A172 (cell line): Measurements from ENCODE around the gene SPRED1. TPM values are rescaled to one million over a fixed set of nuclear protein-coding genes. Genes with fewer than 3 reads are reported as not detected.
A peak's percentile ranks its signal among the peaks of the same experiment; 100 is the strongest.

Experiments used
- DNase-seq: peaks from one replicate; pipeline ENCODE4 v3.0.0-alpha.2; 2015; ENCODE audit warnings: low spot score
- total RNA-seq: library from RNA; depleted of rRNA; stranded (reverse); fragments of >200 nt; shearing (Covaris generic); gene quantifications from 2 replicates; pipeline ENCODE4 v1.2.3, GENCODE V29; 2014; rRNA removed

Gene SPRED1
- total RNA-seq, 1 experiment from 2014 or later = 11.3 TPM

DNA sequence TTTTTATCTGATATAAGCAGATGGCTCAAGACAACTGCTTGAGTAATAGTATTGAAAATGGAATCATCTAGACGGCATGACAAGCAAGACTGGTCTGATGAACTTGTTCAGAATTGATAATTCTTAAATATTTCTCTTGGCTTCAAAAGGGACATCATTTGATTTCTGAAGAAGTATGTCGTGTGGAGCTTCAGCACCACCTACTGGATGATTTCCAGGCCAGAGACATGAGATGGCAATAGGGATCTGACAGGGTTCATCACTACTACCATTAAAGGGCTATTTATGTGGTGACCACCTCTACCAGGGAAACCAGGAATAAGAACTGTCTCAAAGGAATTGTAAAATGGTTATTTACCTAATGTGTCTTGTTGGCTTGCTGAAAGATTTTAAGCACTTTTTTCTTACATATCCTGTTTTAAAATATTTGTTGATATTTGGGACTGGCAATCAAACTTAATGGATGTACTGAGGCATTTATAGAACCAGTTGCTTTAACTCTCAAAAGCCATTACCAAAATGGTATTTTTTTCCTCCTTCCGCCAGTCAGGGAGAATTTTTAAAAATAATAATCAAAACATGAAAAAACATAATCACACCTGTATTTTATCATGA, 101.8 kb downstream of the SPRED1 start:
- peak; percentile 49 for DNase-seq

- DNase-seq = no peak
Measured at GRCh38 chr15:38362355-38362754, 109.7 kb downstream of the SPRED1 start.

- no peak for DNase-seq
Measured at GRCh38 chr15:38367476-38367875, 114.8 kb downstream of the SPRED1 start.

DNA sequence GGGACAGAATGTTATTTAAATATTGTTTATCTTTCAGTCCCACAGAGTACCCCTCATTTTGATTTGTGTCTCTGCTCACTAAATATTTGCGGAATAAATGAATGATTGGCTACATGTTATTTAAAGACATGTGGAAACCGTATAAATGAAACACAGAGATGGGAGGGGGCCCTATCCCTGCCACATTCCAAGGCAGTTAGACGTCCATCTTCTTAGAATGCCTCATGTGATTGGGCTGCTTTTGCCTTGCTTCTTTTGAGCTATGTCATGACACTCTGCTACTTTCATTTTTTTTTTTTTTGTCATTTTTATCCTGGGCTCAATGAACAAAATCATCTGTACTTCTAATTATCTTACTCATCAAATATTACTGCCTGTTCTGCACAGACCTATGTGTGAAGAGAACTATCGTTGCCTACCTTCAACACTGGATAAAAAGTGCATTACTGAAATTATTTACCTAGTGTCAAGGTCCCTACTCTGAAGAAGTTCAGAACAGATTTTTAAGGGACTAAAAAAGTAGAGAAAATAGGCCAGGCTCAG, 117.4 kb downstream of the SPRED1 start:
- no peak for DNase-seq

GRCh38 chr15:38373016-38373415, 120.4 kb downstream of the SPRED1 start:
- no peak for DNase-seq

GRCh38 chr15:38374029-38374428, 121.4 kb downstream of the SPRED1 start:
- no peak for DNase-seq

DNA sequence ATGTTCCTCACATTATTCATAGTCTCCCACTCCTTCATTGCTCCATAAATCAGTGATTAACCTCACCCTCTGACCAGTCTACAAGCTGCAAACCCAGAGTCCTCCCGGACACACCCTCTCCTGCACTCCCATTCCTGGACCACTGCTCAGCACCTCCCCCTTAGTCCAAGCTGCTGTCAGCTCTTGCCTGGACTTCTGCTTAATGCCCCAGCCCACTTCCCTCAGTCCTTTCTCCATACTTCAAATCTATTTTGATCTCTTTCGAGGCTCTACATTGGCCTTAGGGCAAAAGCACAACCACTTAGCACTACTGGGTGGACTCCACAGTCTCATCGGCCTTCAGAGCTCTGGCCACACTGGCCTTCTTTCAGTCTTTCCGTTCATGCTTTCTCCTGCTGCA, 121.9 kb downstream of the SPRED1 start:
- no peak for DNase-seq

- no peak for DNase-seq
Measured at GRCh38 chr15:38376081-38376480, 123.4 kb downstream of the SPRED1 start.

DNA sequence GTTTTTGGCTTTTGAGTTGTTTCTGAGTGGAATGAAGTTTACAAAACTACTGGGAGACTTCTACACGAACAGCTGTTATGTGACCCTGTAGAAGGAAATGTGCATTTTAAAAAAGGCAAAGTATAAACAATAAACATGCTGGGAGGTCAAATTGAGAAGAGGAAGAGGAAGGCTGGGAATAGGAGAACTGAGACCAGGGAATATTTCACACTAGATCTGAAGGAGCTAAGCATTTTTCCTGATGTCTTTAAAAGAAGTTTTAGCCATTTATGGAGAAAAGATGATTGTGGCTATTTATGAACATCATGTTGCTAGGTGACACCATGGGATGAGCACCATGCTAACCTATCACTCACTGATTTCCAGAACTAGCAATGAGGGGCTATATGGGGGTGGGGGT, 125.0 kb downstream of the SPRED1 start:
- DNase-seq = no peak

DNA sequence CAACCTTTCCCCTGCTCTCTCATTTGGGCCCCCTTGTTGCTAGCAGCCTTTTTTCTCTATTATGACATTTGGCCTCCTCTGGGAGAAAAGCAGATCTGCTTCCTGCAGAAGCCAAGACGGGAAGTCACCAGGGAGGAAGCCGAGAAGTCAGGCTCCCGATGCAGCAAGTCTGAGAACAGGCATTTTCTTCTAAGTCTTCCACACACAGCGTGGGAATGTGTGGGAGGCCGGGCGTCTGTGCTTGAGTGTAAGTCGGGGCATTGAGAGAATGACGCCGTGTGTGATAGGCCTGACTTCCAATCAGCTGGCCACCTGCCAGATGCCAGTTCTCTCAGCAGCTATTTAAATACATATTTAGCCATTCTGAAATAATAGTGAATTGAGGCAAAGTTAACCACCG, 125.5 kb downstream of the SPRED1 start:
- DNase-seq = no peak

- DNase-seq = peak; percentile 49
Measured at GRCh38 chr15:38389924-38390542, 137.4 kb downstream of the SPRED1 start.

- DNase-seq = no peak
Measured at GRCh38 chr15:38391191-38391590, 138.6 kb downstream of the SPRED1 start.

DNA sequence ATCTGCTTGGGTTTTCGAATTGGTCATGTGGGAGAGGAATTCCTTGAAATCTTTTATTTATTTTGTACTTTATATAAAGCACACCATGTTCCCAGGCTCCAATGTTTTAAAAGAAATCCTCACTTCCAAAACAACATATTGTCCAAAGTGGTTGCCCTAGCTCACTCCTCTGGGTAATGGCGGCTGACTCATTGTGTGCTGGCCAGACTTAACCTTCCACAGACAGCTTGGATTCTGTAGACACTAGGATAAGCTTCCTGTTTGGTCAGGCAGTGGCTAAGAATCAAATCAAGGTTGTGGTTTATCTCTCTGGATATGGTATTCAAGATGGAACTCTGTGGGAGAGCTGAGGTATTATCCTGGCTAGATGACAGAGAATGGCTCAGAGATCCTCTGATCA, 145.5 kb downstream of the SPRED1 start:
- DNase-seq = peak; percentile 95

DNA sequence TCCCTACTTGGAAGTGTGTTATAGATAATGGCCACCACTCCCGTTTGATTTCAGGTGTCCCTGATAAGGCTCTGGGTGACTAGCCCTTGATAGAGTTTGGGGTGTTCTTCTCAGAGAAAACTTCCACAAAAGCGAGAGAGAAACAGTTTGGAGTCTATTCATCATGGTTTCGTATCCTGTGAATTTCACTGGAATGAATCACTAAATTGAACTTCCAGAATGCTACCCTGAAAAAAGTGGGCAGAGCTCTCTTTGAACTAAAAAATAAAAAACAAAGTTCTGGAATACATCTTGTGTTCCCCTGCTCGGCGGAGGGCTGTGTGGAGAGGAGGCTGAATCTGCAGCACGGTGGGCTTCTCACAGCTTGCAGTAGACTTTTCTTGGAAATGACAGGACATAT, 148.5 kb downstream of the SPRED1 start:
- no peak for DNase-seq

- no peak for DNase-seq
Measured at GRCh38 chr15:38401701-38402100, 149.1 kb downstream of the SPRED1 start.

DNA sequence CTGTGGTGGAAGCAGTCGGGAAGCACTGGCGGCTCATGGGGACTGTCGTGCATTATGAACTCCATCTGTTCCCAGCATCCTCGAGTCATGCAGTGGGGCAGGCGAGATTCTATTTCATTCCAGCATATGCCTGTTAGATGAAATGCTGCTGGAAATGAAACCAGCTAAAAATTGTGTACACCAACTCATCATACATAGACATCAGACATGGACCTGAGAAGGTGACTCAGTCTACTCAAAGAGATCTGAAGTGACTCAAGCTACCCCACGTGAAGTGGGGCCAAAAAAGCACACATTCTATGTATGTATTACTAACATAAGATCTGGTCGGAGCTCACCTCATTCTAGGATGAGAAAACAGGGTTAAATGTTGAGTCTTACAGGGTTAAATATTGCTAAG, 153.8 kb downstream of the SPRED1 start:
- no peak for DNase-seq

Other genes with a start within 250 kb of the SPRED1 start
- 4.5 and 5.1 TPM in 2 replicates for gene FAM98B, start 201.3 kb downstream of the SPRED1 start, total RNA-seq